Measurements from ENCODE around the gene MTFR2.
"Not testable (repeated sequence)": the region's sequence is repeated elsewhere in the genome, so short reads cannot be mapped to it uniquely, and the experiment has no call there.

Gene MTFR2

GRCh38 chr6:136232701-136233100 lies 17.4 kb downstream of the MTFR2 start:
- DNase-seq = no peak

GRCh38 chr6:136230219-136230853 lies 19.8 kb downstream of the MTFR2 start:
- no peak for DNase-seq

DNA sequence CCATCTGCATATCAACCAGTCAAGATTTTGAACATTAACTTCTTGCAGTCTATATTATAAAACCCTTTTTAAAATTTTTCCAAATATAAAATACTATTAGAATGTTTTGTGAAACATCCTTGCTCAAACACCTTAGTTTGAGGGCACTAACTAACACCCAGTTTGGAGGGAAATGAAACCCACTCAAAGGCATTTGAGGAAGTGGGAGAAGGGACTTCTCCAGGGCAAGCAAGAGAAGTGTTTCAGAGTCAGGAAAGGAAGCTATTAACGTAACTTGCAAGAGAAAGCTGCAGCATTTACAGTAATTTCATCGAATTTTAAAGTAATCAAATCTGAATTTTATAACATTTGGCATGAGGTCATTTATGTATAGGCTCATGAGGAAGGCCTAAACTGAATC lies 21.3 kb downstream of the MTFR2 start:
- DNase-seq = no peak

DNA sequence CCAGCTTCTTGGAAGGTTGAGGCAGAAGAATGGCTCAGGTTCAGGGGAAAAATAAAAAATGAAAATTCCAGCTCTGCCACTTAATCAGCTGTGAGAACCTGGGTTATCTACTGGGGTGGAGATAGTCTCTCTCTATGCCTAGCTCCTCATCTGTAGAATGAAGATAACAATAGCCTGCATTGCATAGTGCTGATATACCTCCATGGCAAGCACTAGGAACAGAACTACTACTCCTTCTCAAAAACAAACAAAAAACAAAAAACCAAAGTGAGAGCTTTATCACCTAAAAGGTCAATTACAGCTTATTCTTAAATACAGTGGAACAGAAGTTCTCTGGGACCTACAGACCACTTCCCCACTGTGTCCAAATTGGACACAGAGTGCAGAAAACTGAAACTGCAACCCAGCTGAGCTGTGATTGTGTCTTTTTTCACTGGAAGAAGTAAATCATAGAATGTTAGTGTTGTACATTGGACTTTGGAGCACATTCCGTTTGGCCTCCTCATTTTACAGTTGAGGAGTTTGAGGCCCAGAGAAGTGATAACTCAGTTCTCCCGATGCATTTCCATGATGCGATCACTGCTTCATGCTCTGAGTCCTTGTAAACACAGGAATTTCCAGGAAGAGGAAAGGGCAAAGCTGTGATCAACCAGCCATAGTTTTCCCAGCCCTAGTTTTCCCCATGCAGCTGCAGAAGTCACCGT lies 23.3 kb downstream of the MTFR2 start:
- no peak for DNase-seq

GRCh38 chr6:136226027-136226673 lies 24.0 kb downstream of the MTFR2 start:
- peak in 2 of 4 experiments; percentile 3 to 16 for DNase-seq

DNA sequence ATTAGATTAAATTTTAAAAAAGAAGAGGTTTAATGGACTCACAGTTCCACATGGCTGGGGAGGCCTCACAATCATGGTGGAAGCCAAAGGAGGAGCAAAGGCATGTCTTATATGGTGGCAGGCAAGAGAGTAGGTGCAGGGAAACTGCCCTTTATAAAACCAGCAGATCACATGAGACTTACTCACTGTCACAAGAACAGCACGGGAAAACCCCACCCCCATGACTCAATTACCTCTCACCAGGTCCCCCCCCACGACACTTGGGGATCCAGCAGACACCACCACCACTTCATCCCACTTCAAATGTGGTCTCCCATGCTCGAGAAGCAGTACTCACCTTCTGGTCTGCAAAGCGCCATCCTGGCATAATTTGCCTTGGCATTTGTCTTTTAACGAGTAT lies 24.6 kb downstream of the MTFR2 start:
- DNase-seq = no peak

DNA sequence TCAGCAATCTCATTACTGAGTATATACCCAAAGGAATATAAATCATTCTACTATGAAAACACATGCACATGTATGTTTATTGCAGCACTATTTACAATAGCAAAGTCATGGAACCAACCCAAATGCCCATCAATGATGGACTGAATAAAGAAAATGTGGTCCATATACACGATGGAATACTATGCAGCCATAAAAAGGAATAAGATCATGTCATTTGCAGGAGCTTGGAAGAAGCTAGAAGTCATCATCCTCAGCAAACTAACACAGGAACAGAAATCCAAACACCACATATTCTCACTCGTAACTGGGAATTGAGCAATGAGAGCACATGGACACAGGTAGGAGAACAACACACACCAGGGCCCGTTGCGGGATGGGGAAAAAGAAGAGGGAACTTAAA lies 25.1 kb downstream of the MTFR2 start:
- not testable (repeated sequence) for DNase-seq

DNA sequence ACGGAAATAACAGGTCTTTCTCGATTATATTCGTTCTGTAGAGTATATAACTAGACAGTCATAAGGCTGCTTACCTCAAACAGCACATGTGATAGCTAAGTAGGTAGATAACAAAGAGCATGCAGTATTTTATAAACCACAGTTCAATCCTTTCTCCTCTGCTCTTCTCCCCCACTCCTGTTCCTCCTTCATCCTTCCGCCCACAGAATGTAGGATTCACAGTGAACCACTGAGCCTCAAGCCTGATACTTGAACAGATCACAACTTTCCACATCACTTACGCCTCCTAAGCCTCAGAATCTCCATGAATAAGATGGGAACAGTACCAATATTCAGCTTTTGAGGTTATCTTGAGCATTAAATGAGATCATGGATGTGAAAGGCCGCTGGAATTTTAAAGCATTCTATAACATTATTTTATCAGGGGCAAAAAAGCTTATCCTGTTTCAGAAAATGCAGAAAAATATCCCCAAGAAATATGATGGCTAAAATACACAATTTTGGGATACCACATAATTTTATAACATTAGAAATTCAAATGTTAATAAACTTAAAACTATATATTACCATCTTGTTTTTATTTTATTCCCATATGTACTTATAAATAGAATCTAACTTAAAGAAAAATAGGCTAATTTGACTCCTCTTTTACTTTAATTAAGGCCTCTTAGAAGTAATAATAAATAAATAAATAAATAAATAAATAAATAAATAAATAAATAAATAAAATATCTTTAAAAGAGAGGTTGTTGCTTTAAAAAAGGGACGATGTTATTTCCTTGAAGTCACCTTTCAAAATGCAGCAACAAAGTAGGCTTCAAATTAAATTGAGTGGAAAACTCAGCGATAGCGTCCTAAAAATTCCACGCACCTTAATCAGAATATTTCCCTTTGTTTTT lies 33.4 kb downstream of the MTFR2 start:
- DNase-seq = no peak

GRCh38 chr6:136213853-136214252 lies 36.3 kb downstream of the MTFR2 start:
- DNase-seq = no peak

DNA sequence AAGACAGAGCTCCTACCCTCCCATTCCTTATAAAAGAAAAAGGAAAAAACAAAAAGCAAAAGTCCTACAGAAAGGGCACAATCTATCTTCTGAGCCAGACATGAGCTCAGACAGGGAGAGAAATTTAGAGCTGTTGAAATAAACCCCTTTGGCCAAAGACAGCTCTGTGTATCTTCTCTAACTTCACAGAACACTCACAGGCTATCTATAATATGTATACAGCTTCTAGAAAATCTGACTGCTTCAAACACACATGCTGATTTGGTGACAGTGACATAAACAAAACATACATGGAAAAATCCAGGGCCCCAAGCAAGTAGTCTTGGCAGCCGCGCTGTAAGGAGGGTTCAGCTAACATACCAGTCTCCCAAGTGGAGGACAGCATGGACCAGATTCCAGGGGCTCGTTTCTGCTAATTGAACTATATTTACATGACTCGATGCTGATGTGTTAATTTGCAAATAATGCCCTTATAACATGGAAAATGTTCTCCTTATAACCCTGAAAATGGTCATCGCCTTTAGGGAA lies 37.0 kb downstream of the MTFR2 start:
- no peak for DNase-seq

DNA sequence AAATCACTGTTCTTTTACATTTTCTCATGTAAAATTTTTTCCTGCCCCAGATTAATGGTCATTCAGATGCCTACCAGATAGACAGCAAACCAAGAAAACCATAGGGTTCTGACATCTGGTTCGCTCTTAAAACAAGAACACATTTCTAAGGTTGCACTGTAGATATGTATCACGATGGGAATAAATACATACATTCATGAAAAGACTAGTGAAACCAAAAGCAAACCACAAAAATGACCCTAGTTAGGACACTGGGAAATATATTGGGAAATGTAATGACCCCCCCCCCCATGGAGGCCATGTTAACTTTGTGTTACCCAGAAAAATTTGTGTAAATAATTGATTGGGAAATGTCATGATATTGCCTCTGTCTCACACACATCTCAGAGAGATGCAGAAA lies 37.5 kb downstream of the MTFR2 start:
- DNase-seq = no peak

DNA sequence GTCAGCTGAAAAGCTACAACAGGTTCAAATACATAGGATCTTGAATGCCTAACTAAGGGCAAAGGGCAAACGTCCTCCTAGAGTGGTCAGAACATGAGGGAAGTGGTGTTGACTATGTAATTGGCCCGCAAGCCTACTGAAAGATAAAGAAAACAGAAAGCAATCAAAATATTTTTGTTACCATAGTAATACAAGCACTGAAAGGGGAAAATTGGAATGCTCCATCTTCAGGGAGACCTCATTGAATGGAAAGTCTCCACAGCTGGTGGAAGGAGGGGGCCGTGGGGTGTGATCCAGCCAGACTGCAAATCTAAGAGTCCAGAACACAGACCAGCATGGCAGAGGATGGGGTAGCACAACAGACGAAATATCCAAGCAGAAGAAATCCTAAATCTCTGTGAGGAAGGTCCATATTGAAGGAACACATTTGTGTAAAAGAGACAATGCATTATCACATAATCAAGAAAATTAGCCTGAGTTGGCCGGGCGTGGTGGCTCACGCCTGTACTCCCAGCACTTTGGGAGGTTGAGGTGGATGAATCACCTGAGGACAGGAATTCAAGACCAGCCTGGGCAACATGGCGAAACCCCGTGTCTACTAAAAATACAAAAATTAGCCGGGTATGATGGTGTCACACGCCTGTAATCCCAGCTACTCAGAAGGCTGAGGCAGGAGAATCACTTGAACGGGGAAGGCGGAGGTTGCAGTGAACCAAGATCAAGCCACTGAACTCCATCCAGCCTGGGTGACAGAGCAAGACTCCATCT lies 39.5 kb downstream of the MTFR2 start:
- DNase-seq = no peak

DNA sequence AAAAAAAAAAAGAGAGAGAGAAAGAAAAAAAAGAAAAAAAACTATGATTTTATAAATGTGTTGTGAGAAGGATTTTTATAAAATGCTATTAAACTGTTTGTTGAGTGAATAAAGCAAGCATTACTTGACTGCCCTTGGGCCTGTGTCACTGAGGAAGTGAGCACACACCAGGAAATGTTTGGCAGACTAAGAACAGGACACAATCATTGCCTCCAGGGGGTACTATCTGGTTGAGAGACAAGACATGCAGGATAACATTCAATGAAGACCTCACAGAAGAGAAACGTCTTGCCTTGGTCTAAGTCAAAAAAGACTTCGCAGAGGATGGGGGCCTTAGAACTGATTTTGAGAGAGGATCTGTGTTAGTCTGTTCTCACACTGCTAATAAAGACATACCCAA lies 40.6 kb downstream of the MTFR2 start:
- DNase-seq = no peak

DNA sequence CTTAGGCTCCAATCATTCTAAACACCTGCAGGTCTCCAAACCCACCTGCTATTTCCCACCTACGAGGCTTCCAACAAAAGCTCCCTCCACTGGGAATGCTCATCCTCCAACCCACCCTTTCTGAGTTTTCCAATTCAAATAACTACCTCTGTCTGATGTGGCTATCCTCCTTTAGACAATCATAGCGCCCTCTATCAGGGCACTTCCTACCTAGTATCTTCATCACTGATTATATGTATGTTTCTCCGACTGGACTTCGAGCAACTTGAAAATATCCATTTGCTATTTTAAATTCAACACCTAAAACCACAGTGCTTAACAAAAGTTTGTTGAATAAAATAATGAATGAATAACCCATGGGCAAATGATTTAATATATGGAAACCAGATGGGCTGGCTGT lies 41.3 kb downstream of the MTFR2 start:
- no peak for DNase-seq

DNA sequence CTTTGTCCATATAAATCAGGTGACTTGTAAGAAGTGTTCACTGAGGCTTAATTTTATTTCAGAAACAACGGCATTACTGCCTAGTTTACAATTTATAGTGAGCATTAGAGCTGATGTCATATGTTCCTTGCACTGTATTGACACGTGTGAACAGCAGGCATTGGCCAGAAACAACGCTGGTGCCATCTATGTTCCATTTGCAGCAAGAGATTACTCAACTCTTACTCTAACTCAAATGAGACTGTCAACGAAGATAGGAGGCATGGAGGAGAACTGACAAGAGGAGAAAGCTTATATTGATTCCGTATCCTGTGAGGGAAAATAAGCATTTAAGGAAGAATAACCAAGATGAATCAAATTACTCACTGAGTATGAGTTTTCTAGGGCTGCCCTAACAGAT lies 48.4 kb downstream of the MTFR2 start:
- no peak for DNase-seq

DNA sequence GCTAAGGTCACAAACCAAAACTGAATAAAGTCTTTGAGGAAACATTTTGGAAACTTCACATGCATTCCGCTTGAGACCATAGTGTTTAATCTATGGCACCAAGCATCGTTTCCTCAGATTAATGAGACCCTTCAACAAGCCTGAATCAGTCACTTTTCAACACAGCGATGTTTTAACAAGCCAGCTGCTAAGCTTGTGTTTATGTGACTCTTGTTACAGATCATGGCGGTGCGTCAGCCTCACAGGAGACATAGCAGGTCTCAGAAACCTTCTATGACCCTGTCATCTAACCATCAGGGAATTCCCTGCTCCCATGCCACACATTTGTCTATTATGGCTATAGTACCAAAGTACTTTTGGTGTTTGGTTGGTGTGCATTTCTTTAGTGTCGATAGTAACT lies 57.2 kb downstream of the MTFR2 start:
- no peak for DNase-seq

DNA sequence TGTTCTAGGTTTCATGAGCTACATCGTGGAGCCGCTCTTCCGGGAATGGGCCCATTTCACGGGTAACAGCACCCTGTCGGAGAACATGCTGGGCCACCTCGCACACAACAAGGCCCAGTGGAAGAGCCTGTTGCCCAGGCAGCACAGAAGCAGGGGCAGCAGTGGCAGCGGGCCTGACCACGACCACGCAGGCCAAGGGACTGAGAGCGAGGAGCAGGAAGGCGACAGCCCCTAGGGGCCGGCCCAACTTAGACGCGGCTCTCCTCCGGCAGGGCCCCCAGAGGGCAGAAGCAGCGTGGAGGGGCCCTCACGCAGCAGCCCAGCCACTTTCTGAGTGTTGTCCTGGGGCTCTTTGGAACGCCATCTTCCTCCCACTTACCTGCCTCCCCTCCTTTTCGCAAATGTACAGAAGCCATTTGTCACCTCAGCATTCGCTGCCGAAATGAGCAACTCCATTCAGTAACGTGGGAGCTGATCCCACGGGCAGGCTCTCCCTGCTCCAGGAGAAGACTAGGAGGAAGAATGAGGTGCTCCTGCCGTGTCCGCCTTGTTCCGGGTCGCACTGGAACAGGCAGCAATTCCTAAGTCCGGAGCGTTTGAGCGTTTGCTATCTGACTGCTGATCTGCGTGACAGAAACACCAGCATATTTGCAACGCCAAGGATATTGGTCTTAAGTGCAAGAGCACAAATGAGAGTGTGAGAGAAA lies 58.4 kb downstream of the MTFR2 start:
- DNase-seq = no peak

DNA sequence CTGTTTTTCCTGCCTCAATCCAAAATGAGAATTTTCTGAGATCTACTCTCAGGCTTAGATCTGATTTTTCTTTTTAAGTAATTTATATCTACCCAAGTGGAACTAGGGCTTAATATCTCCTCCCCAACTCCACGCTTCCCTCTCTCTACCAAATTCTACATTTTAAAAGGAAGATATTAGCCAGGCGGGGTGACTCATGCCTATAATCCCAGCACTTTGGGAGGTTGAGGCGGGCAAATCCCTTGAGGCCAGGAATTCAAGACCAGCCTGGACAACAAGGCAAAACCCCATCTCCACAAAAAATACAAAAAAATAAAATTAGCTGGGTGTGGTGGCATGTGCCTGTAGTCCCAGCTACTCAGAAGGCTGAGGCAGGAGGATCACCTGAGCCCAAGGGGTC lies 61.0 kb downstream of the MTFR2 start:
- DNase-seq = no peak

- no peak for DNase-seq
Measured at GRCh38 chr6:136188486-136188885, 61.6 kb downstream of the MTFR2 start.

- DNase-seq = no peak
Measured at GRCh38 chr6:136186363-136186762, 63.7 kb downstream of the MTFR2 start.

DNA sequence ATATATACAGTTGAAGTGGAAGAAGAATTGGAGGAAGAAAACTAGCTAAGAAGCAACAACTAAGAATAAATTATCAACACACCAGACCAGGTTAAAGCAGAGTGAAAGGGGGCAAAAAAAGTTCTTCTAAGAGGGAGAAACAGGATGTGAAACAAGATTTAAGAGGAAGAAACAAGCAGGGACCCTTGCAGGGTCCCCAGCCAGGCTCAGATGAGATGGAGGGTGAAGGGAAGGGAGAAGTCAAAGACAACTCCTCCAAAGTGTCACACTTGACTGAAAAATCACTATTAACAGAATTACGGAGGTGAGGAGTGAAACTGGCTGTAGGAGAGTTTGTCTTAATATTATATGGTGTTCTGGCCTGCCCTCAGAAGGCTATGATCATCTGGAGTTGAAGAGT lies 65.4 kb downstream of the MTFR2 start:
- DNase-seq = no peak

DNA sequence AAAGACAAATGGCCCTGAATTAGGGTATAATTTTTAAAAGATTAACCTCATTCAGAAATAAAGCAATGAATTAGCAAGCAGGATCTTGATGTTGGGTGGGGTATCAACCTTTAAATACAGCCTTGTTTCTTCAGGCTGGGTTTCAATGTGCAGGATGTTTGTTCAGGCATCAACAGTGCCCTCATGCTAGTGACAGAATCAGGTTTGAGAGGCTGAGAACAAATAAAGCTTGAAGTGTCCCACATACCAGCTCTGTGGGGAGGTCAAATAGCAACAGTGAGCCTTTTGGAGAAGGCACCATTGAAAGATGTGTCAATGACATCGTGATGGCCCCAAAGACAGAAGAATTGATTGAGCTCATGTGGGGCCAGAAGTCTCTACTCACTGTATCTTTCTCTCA lies 68.2 kb downstream of the MTFR2 start:
- DNase-seq = no peak

All from activated CD4-positive, CD25-positive, alpha-beta regulatory T cell (primary cell).